HepG2 (cell line): ENCODE results near the gene DBNDD2. TPM values are rescaled to one million over a fixed set of nuclear protein-coding genes. Genes with fewer than 3 reads are reported as not detected.

Experiments
- ARNT2 ChIP-seq: sonication (generic); formaldehyde crosslinking; IDR thresholded peaks from 2 replicates; pipeline ENCODE4 v1.8.0; 2022; ENCODE audit warnings: mild to moderate bottlenecking, low read depth, missing genetic modification reagents, moderate library complexity
- DBP ChIP-seq: sonication (generic); formaldehyde crosslinking; IDR thresholded peaks from 2 replicates; pipeline ENCODE4 v1.4.0; 2020; ENCODE audit warnings: missing genetic modification reagents; ENCODE audit errors: not compliant biosample characterization
- HOMEZ ChIP-seq: IDR thresholded peaks from 2 replicates; pipeline ENCODE4 v1.6.1; 2016; ENCODE audit warnings: low read depth
- HOXA5 ChIP-seq: sonication (generic); formaldehyde crosslinking; IDR thresholded peaks from 2 replicates; pipeline ENCODE4 v1.4.0; 2020; ENCODE audit warnings: missing genetic modification reagents
- KDM4B ChIP-seq: sonication (generic); formaldehyde crosslinking; IDR thresholded peaks from 2 replicates; pipeline ENCODE4 v1.4.0; 2020; ENCODE audit warnings: missing genetic modification reagents
- NCOA2 ChIP-seq: sonication (generic); formaldehyde crosslinking; IDR thresholded peaks from 2 replicates; pipeline ENCODE4 v1.8.0; 2022; ENCODE audit warnings: inconsistent platforms
- NR2C2 ChIP-seq: sonication (generic); formaldehyde crosslinking; IDR thresholded peaks from 2 replicates; pipeline ENCODE4 v1.4.0; 2020; ENCODE audit warnings: missing genetic modification reagents, mild to moderate bottlenecking, moderate library complexity, borderline replicate concordance
- PRMT3 ChIP-seq: sonication (generic); formaldehyde crosslinking; IDR thresholded peaks from 2 replicates; pipeline ENCODE4 v1.8.1; 2022; ENCODE audit warnings: low read depth, mild to moderate bottlenecking, moderate library complexity, missing genetic modification reagents, borderline replicate concordance
- REXO4 ChIP-seq: sonication (generic); formaldehyde crosslinking; IDR thresholded peaks from 2 replicates; pipeline ENCODE4 v1.8.0; 2022; ENCODE audit warnings: missing genetic modification reagents, mild to moderate bottlenecking, borderline replicate concordance
- RFX1 ChIP-seq: fragments of 450-650 bp; IDR thresholded peaks from 2 replicates; pipeline ENCODE4 v1.6.1; 2017
- RXRB ChIP-seq: IDR thresholded peaks from 2 replicates; pipeline ENCODE4 v1.6.1; 2016; ENCODE audit warnings: borderline replicate concordance, missing genetic modification reagents, missing compliant biosample characterization
- SMARCC2 ChIP-seq: fragments of 450-650 bp; IDR thresholded peaks from 2 replicates; pipeline ENCODE4 v1.6.1; 2017; ENCODE audit warnings: antibody characterized with exemption, mild to moderate bottlenecking
- SYNCRIP ChIP-seq: fragments of 200-400 bp; formaldehyde crosslinking; IDR thresholded peaks from 2 replicates; pipeline ENCODE4 v1.6.1; 2018; ENCODE audit warnings: mild to moderate bottlenecking, low read depth, low read length; ENCODE audit not compliant: insufficient read depth
- ZBTB3 ChIP-seq: sonication (generic); formaldehyde crosslinking; IDR thresholded peaks from 2 replicates; pipeline ENCODE4 v1.4.0; 2020; ENCODE audit warnings: low read depth, mild to moderate bottlenecking, moderate library complexity, missing genetic modification reagents, borderline replicate concordance
- ZBTB37 ChIP-seq: sonication (generic); formaldehyde crosslinking; IDR thresholded peaks from 2 replicates; pipeline ENCODE4 v1.4.0; 2020; ENCODE audit warnings: mild to moderate bottlenecking, missing genetic modification reagents
- ZNF337 ChIP-seq: sonication (generic); formaldehyde crosslinking; IDR thresholded peaks from 2 replicates; pipeline ENCODE4 v1.5.1; 2020; ENCODE audit warnings: missing genetic modification reagents, low read depth, mild to moderate bottlenecking, borderline replicate concordance
- ZNF513 ChIP-seq: sonication (generic); formaldehyde crosslinking; conservative IDR thresholded peaks from 2 replicates; pipeline ENCODE4 v1.5.0; 2020; ENCODE audit warnings: missing genetic modification reagents
- ZNF572 ChIP-seq: sonication (generic); formaldehyde crosslinking; IDR thresholded peaks from 2 replicates; pipeline ENCODE4 v1.5.1; 2020; ENCODE audit warnings: mild to moderate bottlenecking, missing genetic modification reagents
- ZNF740 ChIP-seq: sonication (generic); formaldehyde crosslinking; IDR thresholded peaks from 2 replicates; pipeline ENCODE4 v1.4.0; 2020; ENCODE audit warnings: missing genetic modification reagents
- ZXDC ChIP-seq: sonication (generic); formaldehyde crosslinking; IDR thresholded peaks from 2 replicates; pipeline ENCODE4 v1.5.0; 2020; ENCODE audit warnings: mild to moderate bottlenecking, missing genetic modification reagents
- polyA plus RNA-seq, 8 experiments: library from polyadenylated mRNA; depleted of rRNA in 3 of 8; stranded (reverse) in 7 of 8; unstranded in 1 of 8; fragments of >200 nt; fragmentation: Illumina TruSeq in 4 of 8; extraction: Trizol in 4 of 8; gene quantifications; 2 replicates each; pipeline versions ENCODE4 v1.2.1 to v1.2.3, GENCODE V29; 2011 to 2016; ENCODE audit warnings: low read depth in 4 of 8, missing spikeins in 1 of 8, mixed read lengths in 1 of 8; ENCODE audit not compliant: insufficient read depth in 1 of 8
- total RNA-seq, 5 experiments: library from RNA; depleted of rRNA; stranded (reverse); fragments of >200 nt; fragmentation: Illumina TruSeq; extraction: Trizol; gene quantifications; 2 replicates each; pipeline ENCODE4 v1.2.3, GENCODE V29; 2016; ENCODE audit warnings: low read depth in 1 of 5

Gene DBNDD2
- total and polyA plus RNA-seq, 2 of the 13 experiments (the other 11 are each of a cell fraction or from before 2014, with no cell fraction given), result 16.7 to 47.6 TPM

- TF ChIP-seq ZBTB37 (CRISPR knock-in tag) (no peak), HOXA5 (CRISPR knock-in tag) (peak; percentile 97), SYNCRIP (no peak), ZNF740 (peak; percentile 63; the same call in 1 of the 2 replicates), REXO4 (CRISPR knock-in tag) (no peak), ZNF337 (CRISPR knock-in tag) (peak; percentile 95), HOMEZ (CRISPR knock-in tag) (no peak; the same call in 1 of the 2 replicates), RFX1 (peak; percentile 63), DBP (CRISPR knock-in tag) (peak; percentile 18), KDM4B (CRISPR knock-in tag) (peak; percentile 69; the same call in 1 of the 2 replicates), ZBTB3 (CRISPR knock-in tag) (no peak), RXRB (CRISPR knock-in tag) (peak; percentile 67), ZNF513 (CRISPR knock-in tag) (0 out of 2 replicates have a peak, but pooled peaks have one; percentile 92), NR2C2 (peak; percentile 85), ZNF572 (CRISPR knock-in tag) (peak; percentile 96; the same call in 1 of the 2 replicates), ZXDC (no peak; the same call in 1 of the 2 replicates), SMARCC2 (no peak), ARNT2 (CRISPR knock-in tag) (peak; percentile 83), PRMT3 (CRISPR knock-in tag) (0 out of 2 replicates have a peak, but pooled peaks have one; percentile 63), NCOA2 (CRISPR knock-in tag) (peak; percentile 44)
These were observed 7.9 kb downstream of the DBNDD2 start, which contains the start of gene PIGT (continued) for GRCh38 chr20:45415822-45416637.
